CD14-positive monocyte (primary cell): ENCODE results near the gene TTC21A. TPM values are rescaled to one million over a fixed set of nuclear protein-coding genes. Genes with fewer than 3 reads are reported as not detected.

Experiments used
- DNase-seq, 3 donors: peaks; one replicate each; pipeline ENCODE4 v3.0.0-alpha.2; 2011 to 2022
- H2AFZ ChIP-seq: 2 replicates; pipeline ENCODE4 v1.6.0; 2012; ENCODE audit warnings: mild to moderate bottlenecking, low read depth, low read length, inconsistent platforms; ENCODE audit not compliant: insufficient read depth, poor library complexity, severe bottlenecking
- H3K27ac ChIP-seq, 2 donors: 1 replicate in 1 of 2; 2 replicates in 1 of 2; pipeline ENCODE4 v1.5.1; 2012 to 2013; ENCODE audit warnings: low read length in 2 of 2, control low read depth in 1 of 2, inconsistent platforms in 1 of 2, low read depth in 1 of 2, mild to moderate bottlenecking in 1 of 2
- H3K27me3 ChIP-seq, 2 donors: one replicate each; pipeline versions ENCODE4 v1.6.0 to v1.6.1; 2011 to 2013; ENCODE audit warnings: low read length in 2 of 2; ENCODE audit not compliant: control insufficient read depth in 2 of 2, insufficient read depth in 2 of 2
- H3K36me3 ChIP-seq, 2 donors: replicated peaks in 1 of 2; 1 replicate in 1 of 2; 2 replicates in 1 of 2; pipeline versions ENCODE4 v1.5.1 to v1.6.1; 2012 to 2013; ENCODE audit warnings: low read length in 2 of 2, control low read depth in 1 of 2, inconsistent platforms in 1 of 2, mild to moderate bottlenecking in 1 of 2; ENCODE audit not compliant: insufficient read depth in 2 of 2, control insufficient read depth in 1 of 2
- H3K4me1 ChIP-seq, 2 donors: 1 replicate in 1 of 2; 2 replicates in 1 of 2; pipeline versions ENCODE4 v1.5.1 to v1.6.1; 2012 to 2013; ENCODE audit warnings: low read length in 2 of 2, control low read depth in 1 of 2, inconsistent platforms in 1 of 2, mild to moderate bottlenecking in 1 of 2, moderate library complexity in 1 of 2; ENCODE audit not compliant: insufficient read depth in 2 of 2, control insufficient read depth in 1 of 2
- H3K4me2 ChIP-seq: replicated peaks from 2 replicates; pipeline ENCODE3; 2012; ENCODE audit warnings: low read length, moderate library complexity, mild to moderate bottlenecking; ENCODE audit not compliant: poor library complexity, severe bottlenecking; ENCODE audit errors: extremely low read depth
- H3K4me3 ChIP-seq, 3 experiments: fragments of 200-600 bp in 1 of 3; sonication (generic) in 1 of 3; replicated peaks in 1 of 3; 1 replicate in 2 of 3; 2 replicates in 1 of 3; pipeline ENCODE4 v1.5.1; 2011 to 2013; ENCODE audit warnings: low read length in 3 of 3, mild to moderate bottlenecking in 3 of 3, control low read depth in 2 of 3, low read depth in 2 of 3, inconsistent platforms in 1 of 3, moderate library complexity in 1 of 3
- H3K79me2 ChIP-seq: 2 replicates; pipeline ENCODE4 v1.6.0; 2012; ENCODE audit warnings: mild to moderate bottlenecking, control low read depth, inconsistent platforms, low read length, moderate library complexity; ENCODE audit not compliant: insufficient read depth
- H3K9ac ChIP-seq: 2 replicates; pipeline ENCODE4 v1.6.0; 2017; ENCODE audit warnings: low read length, mild to moderate bottlenecking; ENCODE audit not compliant: insufficient read depth, poor library complexity, severe bottlenecking
- H3K9me3 ChIP-seq, 2 donors: replicated peaks in 1 of 2; 1 replicate in 1 of 2; 2 replicates in 1 of 2; pipeline versions ENCODE4 v1.5.1 to v1.6.1; 2012 to 2013; ENCODE audit warnings: low read length in 2 of 2, control low read depth in 1 of 2; ENCODE audit not compliant: control insufficient read depth in 1 of 2, insufficient read depth in 1 of 2
- H4K20me1 ChIP-seq: 2 replicates; pipeline ENCODE4 v1.6.0; 2012; ENCODE audit warnings: mild to moderate bottlenecking, low read length, control low read depth, moderate library complexity; ENCODE audit not compliant: insufficient read depth
- H3K27ac Mint-ChIP-seq, 7 donors: one replicate each; pipeline ENCODE4 v1.8.0; 2020; ENCODE audit warnings: mild to moderate bottlenecking in 7 of 7, mixed read lengths in 7 of 7, moderate library complexity in 6 of 7, inconsistent platforms in 2 of 7
- H3K27me3 Mint-ChIP-seq, 3 donors: one replicate each; pipeline ENCODE4 v1.8.0; 2021 to 2022; ENCODE audit warnings: low read depth in 3 of 3, mild to moderate bottlenecking in 3 of 3, mixed read lengths in 3 of 3, moderate library complexity in 3 of 3, inconsistent platforms in 1 of 3
- H3K36me3 Mint-ChIP-seq, 2 donors: one replicate each; pipeline ENCODE4 v1.8.0; 2020; ENCODE audit warnings: mixed read lengths in 2 of 2, inconsistent platforms in 1 of 2, mild to moderate bottlenecking in 1 of 2
- H3K4me1 Mint-ChIP-seq: one replicate; pipeline ENCODE4 v1.8.0; 2020; ENCODE audit warnings: mild to moderate bottlenecking, mixed read lengths
- H3K4me3 Mint-ChIP-seq, 2 donors: one replicate each; pipeline ENCODE4 v1.8.0; 2020; ENCODE audit warnings: mild to moderate bottlenecking in 2 of 2, mixed read lengths in 2 of 2, moderate library complexity in 1 of 2
- H3K9me3 Mint-ChIP-seq, 7 donors: one replicate each; pipeline ENCODE4 v1.8.0; 2020 to 2022; ENCODE audit warnings: mixed read lengths in 7 of 7, mild to moderate bottlenecking in 6 of 7, moderate library complexity in 6 of 7, inconsistent platforms in 2 of 7
- CTCF ChIP-seq: fragments of 200-600 bp; IDR thresholded peaks from one replicate; pipeline ENCODE4 v1.8.0; 2022; ENCODE audit warnings: antibody characterized with exemption, mild to moderate bottlenecking
- WGBS: methylation state at CpG from one replicate; pipeline ENCODE4 v1.1.5; 2013; ENCODE audit warnings: missing lambda C conversion rate; ENCODE audit not compliant: insufficient coverage; 5-methylcytosine and 5-hydroxymethylcytosine counted together
- intact Hi-C, 2 donors: fragments of 100-400 bp; cut with micrococcal nuclease; formaldehyde crosslinking; loops; one replicate each; pipeline versions ENCODE4 v1.15.0 to v1.15.1; 2023
- polyA plus RNA-seq, 3 donors: library from polyadenylated mRNA; depleted of rRNA in 1 of 3; unstranded in 2 of 3; stranded (reverse) in 1 of 3; fragments of 300-500 nt in 2 of 3; fragments of >200 nt in 1 of 3; fragmentation: Illumina TruSeq in 2 of 3; gene quantifications; 1 replicate in 2 of 3; 2 replicates in 1 of 3; pipeline ENCODE4 v1.2.3, GENCODE V29; 2012 to 2021

The TTC21A gene
- polyA plus RNA-seq, 3 donors: 0.67 to 12.9 (median 2.2) TPM

DNA sequence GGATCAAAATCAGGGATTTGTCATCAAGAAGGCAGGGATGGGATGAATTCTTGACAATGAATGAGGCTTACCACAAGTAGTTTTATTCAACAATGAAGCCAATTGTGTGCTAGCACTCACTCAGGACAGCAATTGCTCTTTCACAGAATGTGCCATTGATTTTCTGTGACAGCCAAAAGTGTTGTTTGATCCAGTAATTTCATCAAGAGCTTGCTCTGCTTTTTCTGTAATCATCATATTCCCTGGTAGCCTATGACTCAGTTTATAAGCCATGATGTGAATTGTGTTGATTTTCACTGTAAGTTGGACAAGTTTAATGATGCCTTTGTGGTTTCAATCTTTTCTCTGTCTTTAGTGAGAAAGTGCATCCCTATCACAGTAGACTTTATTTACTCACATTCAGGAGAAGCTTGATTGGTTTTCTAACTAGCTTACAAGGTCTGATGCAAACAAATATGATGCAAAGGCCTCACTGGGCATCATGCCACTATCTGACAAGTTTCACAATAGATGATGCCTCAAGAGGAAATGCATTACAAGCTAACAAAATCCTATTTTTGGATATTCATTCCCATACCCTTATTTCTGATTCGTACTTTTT, 59.6 kb downstream of the TTC21A start:
- Mint-ChIP-seq H3K36me3 (no peaks in the 10 kb centered on the region), H3K9me3 (peaks cover 0 to 1% (median 0%) of the 10 kb centered on the region in 7 donors), H3K27ac (peak overlapping the region; percentile 86 to 95 (median 92)), H3K4me1 (peaks cover 38% of the 10 kb centered on the region), H3K27me3 (no peaks in the 10 kb centered on the region), H3K4me3 (no peak overlapping the region)
- H3K4me3 ChIP-seq: peak overlapping the region in 1 of 3 experiments; percentile 13
- H3K4me2 ChIP-seq: peak overlapping the region; percentile 29
- H3K4me1 ChIP-seq: peaks cover 35 to 45% of the 10 kb centered on the region in 2 donors
- H3K27me3 ChIP-seq: no peaks in the 10 kb centered on the region
- no peak overlapping the region for H3K9ac ChIP-seq
- H3K79me2 ChIP-seq: no peaks in the 10 kb centered on the region
- intact Hi-C loops: no loop called here
- no peaks in the 10 kb centered on the region for H3K36me3 ChIP-seq
- no CpG with 5 or more reads among the region's 1 CpG for WGBS
- DNase-seq: peak; percentile 90 to 95 (median 95)
- TF ChIP-seq CTCF: no peak
- no peaks in the 10 kb centered on the region for H4K20me1 ChIP-seq
- H3K27ac ChIP-seq: peak overlapping the region in 1 of 2 donors; percentile 88
- H3K9me3 ChIP-seq: no peaks in the 10 kb centered on the region
- no peak overlapping the region for H2AFZ ChIP-seq

DNA sequence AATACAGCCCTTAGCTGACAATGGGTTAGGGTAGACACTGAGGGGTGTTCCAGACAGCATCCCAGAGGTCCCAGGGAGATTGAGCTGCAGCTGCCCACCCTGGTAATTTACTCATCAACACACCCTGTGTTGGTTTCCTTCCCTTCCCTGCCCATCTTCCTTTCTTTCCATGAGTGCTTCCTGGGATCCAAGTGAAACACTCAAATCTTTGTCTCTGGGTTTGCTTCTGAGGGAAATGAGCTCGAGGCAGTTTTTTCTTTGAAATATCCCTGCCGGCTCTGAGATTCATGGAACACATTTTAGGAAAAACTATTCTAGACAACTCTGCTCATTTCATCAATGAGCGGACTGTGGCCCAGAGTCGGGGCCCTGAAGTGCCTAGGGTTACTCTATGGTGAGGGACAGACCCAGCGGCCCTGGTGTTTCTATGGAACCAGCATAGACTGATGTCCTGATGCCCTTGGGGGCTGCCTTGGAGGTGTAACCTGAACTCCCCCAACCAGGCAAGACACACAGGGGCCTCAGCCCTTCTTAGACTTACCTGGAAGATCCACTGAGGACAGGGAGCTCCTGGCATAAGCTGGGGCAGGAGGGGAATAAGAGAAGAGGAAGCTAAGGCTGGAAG, 60.8 kb downstream of the TTC21A start:
- no peak overlapping the region for H3K4me3 Mint-ChIP-seq
- H3K4me1 Mint-ChIP-seq: peaks cover 38% of the 10 kb centered on the region
- Histone ChIP-seq H3K36me3 (no peaks in the 10 kb centered on the region), H4K20me1 (no peaks in the 10 kb centered on the region), H2AFZ (no peak overlapping the region), H3K27me3 (no peaks in the 10 kb centered on the region), H3K4me2 (no peak overlapping the region), H3K79me2 (no peaks in the 10 kb centered on the region), H3K9ac (no peak overlapping the region), H3K4me3 (no peak overlapping the region), H3K27ac (no peak overlapping the region), H3K9me3 (no peaks in the 10 kb centered on the region), H3K4me1 (peaks cover 35 to 45% of the 10 kb centered on the region in 2 donors)
- DNase-seq: no peak
- 100% methylated on average over 2 of the region's 5 CpGs for WGBS
- no peak for TF ChIP-seq CTCF
- H3K9me3 Mint-ChIP-seq: peaks cover 0 to under 1% (median 0%) of the 10 kb centered on the region in 7 donors
- H3K27ac Mint-ChIP-seq: peak overlapping the region in 6 of 7 donors; percentile 42 to 92 (median 82)
- H3K36me3 Mint-ChIP-seq: no peaks in the 10 kb centered on the region
- peaks cover 0 to 3% (median 1%) of the 10 kb centered on the region in 3 donors for H3K27me3 Mint-ChIP-seq
- intact Hi-C loops: no loop called here
